ENCODE data around the gene COQ7.

DNA sequence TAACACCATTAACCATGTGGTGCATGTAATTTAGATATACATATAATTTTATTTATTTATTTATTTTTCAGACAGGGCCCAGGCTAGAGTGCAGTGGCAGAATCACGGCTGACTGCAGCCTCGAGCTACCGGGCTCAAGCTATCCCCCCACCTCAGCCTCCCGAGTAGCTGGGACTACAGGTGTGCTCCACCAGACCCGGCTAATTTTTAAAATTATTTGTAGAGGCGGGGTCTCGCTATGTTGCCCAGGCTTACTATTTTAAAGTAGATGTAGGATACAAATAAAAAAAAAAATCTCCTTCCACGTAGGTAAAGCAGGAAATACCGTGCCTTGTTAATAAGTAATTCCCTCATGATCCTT is 446 bp upstream of the COQ7 start:
- TF ChIP-seq, protein P1, sequence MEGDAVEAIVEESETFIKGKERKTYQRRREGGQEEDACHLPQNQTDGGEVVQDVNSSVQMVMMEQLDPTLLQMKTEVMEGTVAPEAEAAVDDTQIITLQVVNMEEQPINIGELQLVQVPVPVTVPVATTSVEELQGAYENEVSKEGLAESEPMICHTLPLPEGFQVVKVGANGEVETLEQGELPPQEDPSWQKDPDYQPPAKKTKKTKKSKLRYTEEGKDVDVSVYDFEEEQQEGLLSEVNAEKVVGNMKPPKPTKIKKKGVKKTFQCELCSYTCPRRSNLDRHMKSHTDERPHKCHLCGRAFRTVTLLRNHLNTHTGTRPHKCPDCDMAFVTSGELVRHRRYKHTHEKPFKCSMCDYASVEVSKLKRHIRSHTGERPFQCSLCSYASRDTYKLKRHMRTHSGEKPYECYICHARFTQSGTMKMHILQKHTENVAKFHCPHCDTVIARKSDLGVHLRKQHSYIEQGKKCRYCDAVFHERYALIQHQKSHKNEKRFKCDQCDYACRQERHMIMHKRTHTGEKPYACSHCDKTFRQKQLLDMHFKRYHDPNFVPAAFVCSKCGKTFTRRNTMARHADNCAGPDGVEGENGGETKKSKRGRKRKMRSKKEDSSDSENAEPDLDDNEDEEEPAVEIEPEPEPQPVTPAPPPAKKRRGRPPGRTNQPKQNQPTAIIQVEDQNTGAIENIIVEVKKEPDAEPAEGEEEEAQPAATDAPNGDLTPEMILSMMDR (IDR thresholded peaks at IDR 0.05; ENCODE audit: poor library complexity), result no peak
- TF ChIP-seq EZH2phosphoT487 (IDR thresholded peaks at IDR 0.05; ENCODE audit: low read depth, severe bottlenecking, unreplicated experiment), result no peak
- no peak for TF ChIP-seq EZH2 (IDR thresholded peaks at IDR 0.05; ENCODE audit: borderline replicate concordance)

All from hepatocyte (in vitro differentiated cells).